Cerebellar nuclear complex (tissue), 1 donor: ENCODE measurements around the gene PCAT7.
"Not testable (repeated sequence)": the region's sequence is repeated elsewhere in the genome, so short reads cannot be mapped to it uniquely, and the experiment has no call there.

Source experiments
- DNase-seq, 2 experiments: peaks; one replicate each; lab custom pipeline; 2025; lab: John Stamatoyannopoulos, UW

The PCAT7 gene

GRCh38 chr9:94554439-94555331 lies at the start of gene PCAT7:
PCAT7 (plus strand) TSS chr9:94555083.
- no peak for DNase-seq

- DNase-seq: not testable (repeated sequence)
Measured at GRCh38 chr9:94506370-94506769, 48.5 kb upstream of the PCAT7 start.

GRCh38 chr9:94507531-94508258 lies 47.2 kb upstream of the PCAT7 start:
- no peak for DNase-seq

GRCh38 chr9:94511134-94511954 lies 43.5 kb upstream of the PCAT7 start:
- no peak for DNase-seq

GRCh38 chr9:94511955-94512265 lies 43.0 kb upstream of the PCAT7 start:
- no peak for DNase-seq

GRCh38 chr9:94514722-94515121 lies 40.2 kb upstream of the PCAT7 start:
- no peak for DNase-seq

GRCh38 chr9:94517254-94517653 lies 37.6 kb upstream of the PCAT7 start:
- DNase-seq: no peak

- DNase-seq: no peak
Measured at GRCh38 chr9:94525396-94526035, 29.4 kb upstream of the PCAT7 start.

GRCh38 chr9:94526271-94526670 lies 28.6 kb upstream of the PCAT7 start:
- no peak for DNase-seq

GRCh38 chr9:94526951-94527350 lies 27.9 kb upstream of the PCAT7 start:
- DNase-seq: no peak

GRCh38 chr9:94528886-94529285 lies 26.0 kb upstream of the PCAT7 start:
- no peak for DNase-seq

GRCh38 chr9:94533155-94533554 lies 21.7 kb upstream of the PCAT7 start:
- no peak for DNase-seq

GRCh38 chr9:94533601-94534000 lies 21.3 kb upstream of the PCAT7 start:
- DNase-seq: no peak

- no peak for DNase-seq
Measured at GRCh38 chr9:94534901-94535300, 20.0 kb upstream of the PCAT7 start.

- no peak for DNase-seq
Measured at GRCh38 chr9:94538908-94539307, 16.0 kb upstream of the PCAT7 start.

- DNase-seq: not testable (repeated sequence)
Measured at GRCh38 chr9:94544335-94544734, 10.5 kb upstream of the PCAT7 start.

- no peak for DNase-seq
Measured at GRCh38 chr9:94545940-94546339, 8.9 kb upstream of the PCAT7 start.

GRCh38 chr9:94553029-94553938 lies 1.6 kb upstream of the PCAT7 start:
- no peak for DNase-seq

- DNase-seq: no peak
Measured at GRCh38 chr9:94554078-94554438, 825 bp upstream of the PCAT7 start.

- DNase-seq: no peak
Measured at GRCh38 chr9:94557376-94557775, 2.5 kb downstream of the PCAT7 start.

- no peak for DNase-seq
Measured at GRCh38 chr9:94560237-94560636, 5.4 kb downstream of the PCAT7 start.
